ENCODE measurements around the gene IQCB1.

- TF ChIP-seq REST (IDR thresholded peaks at IDR 0.05; ENCODE audit: insufficient read depth in 1 of 2, low read depth in 2 of 2, low read length in 2 of 2): no peak
- no peak for TF ChIP-seq POLR2AphosphoS5 (IDR thresholded peaks at IDR 0.05; ENCODE audit: low read depth, low read length)
- TF ChIP-seq TAF1 (IDR thresholded peaks at IDR 0.05; ENCODE audit: borderline replicate concordance, insufficient read depth, low read length): no peak
- no peak for TF ChIP-seq SIN3A (IDR thresholded peaks at IDR 0.05; ENCODE audit: borderline replicate concordance, insufficient read depth, low read length)
- no peak for TF ChIP-seq FOXP2 (optimal IDR thresholded peaks at IDR 0.05; ENCODE audit: borderline replicate concordance, extremely low read depth, extremely low read length, insufficient read depth)
These were observed 1.2 kb upstream of the IQCB1 start for GRCh38 chr3:121836064-121836463.
